ENCODE results near the gene DPYSL5. TPM values are rescaled to one million over a fixed set of nuclear protein-coding genes. Genes with fewer than 3 reads are reported as not detected.

The DPYSL5 gene
- total and polyA plus RNA-seq, 10 of the 15 experiments (the other 5 are each of a cell fraction or from before 2014, with no cell fraction given): not detected

GRCh38 chr2:26904839-26905238 is 56.9 kb downstream of the DPYSL5 start:
- ChIA-PET POLR2A (no interaction called here), RAD21 (ENCODE audit: unreplicated experiment) (no interaction called here), CTCF (interaction anchor here (0.5 to 1.3 kb wide), 3 partner anchors 12 to 106 kb away, joined by 3 to 4 read pairs (median 3); no protein-coding TSS in a partner anchor), SMC1A (ENCODE audit: uncharacterized antibody, unreplicated experiment) (interaction anchor here (0.9 kb wide), 1 partner anchor 16 kb away, joined by 3 read pairs; no protein-coding TSS in a partner anchor)
- Histone ChIP-seq H3K27me3 (replicated peaks in 1 of 2; ENCODE audit: control insufficient read depth in 2 of 2, insufficient read depth in 2 of 2, low read length in 1 of 2) (no peaks in the 10 kb centered on the region; a peak in 1 of 4 replicates), H3K4me1 (ENCODE audit: control insufficient read depth, insufficient read depth, low read length) (peaks cover 5% of the 10 kb centered on the region), H3K4me2 (ENCODE audit: control insufficient read depth, insufficient read depth) (no peak overlapping the region), H3K4me3 (no peak overlapping the region), H3K27ac (ENCODE audit: control insufficient read depth, insufficient read depth) (no peak overlapping the region), H3K9ac (ENCODE audit: control insufficient read depth, insufficient read depth, low read length) (no peak overlapping the region), H3K36me3 (ENCODE audit: control insufficient read depth in 2 of 2, insufficient read depth in 2 of 2, low read length in 1 of 2) (no peaks in the 10 kb centered on the region), H4K20me1 (ENCODE audit: control insufficient read depth, insufficient read depth) (no peaks in the 10 kb centered on the region), H2AFZ (ENCODE audit: control insufficient read depth, low read depth, low read length) (no peak overlapping the region), H3K79me2 (ENCODE audit: control insufficient read depth, insufficient read depth, low read length) (no peaks in the 10 kb centered on the region), H3K9me3 (replicated peaks; ENCODE audit: control insufficient read depth, insufficient read depth, low read length) (no peaks in the 10 kb centered on the region)
- in situ Hi-C loops (cut with MboI) (no loop called here), intact Hi-C loops (cut with micrococcal nuclease; ENCODE audit: unreplicated experiment) (no loop called here)
- FAIRE-seq (no peak), ATAC-seq (peak; percentile 88), DNase-seq (ENCODE audit: low read depth, low spot score) (peak; percentile 24)
- no TSS peak for BruUV-seq (replicated peaks)
- WGBS (ENCODE audit: insufficient coverage, insufficient replicate concordance, low lambda C conversion rate, missing lambda C conversion rate): 18% methylated on average over 2 of the region's 2 CpGs
- no peak for TF ChIP-seq ZNF207 (IDR thresholded peaks at IDR 0.05; ENCODE audit: borderline replicate concordance)
- TF ChIP-seq PKNOX1 (IDR thresholded peaks at IDR 0.05): no peak
- no peak for TF ChIP-seq STAT1 (conservative IDR thresholded peaks at IDR 0.05)
- TF ChIP-seq RFX5 (IDR thresholded peaks at IDR 0.05; ENCODE audit: low read depth, low read length): no peak
- TF ChIP-seq ZBTB40 (IDR thresholded peaks at IDR 0.05; ENCODE audit: borderline replicate concordance): no peak
- no peak for TF ChIP-seq DPF2 (IDR thresholded peaks at IDR 0.05)
- TF ChIP-seq, protein P1, sequence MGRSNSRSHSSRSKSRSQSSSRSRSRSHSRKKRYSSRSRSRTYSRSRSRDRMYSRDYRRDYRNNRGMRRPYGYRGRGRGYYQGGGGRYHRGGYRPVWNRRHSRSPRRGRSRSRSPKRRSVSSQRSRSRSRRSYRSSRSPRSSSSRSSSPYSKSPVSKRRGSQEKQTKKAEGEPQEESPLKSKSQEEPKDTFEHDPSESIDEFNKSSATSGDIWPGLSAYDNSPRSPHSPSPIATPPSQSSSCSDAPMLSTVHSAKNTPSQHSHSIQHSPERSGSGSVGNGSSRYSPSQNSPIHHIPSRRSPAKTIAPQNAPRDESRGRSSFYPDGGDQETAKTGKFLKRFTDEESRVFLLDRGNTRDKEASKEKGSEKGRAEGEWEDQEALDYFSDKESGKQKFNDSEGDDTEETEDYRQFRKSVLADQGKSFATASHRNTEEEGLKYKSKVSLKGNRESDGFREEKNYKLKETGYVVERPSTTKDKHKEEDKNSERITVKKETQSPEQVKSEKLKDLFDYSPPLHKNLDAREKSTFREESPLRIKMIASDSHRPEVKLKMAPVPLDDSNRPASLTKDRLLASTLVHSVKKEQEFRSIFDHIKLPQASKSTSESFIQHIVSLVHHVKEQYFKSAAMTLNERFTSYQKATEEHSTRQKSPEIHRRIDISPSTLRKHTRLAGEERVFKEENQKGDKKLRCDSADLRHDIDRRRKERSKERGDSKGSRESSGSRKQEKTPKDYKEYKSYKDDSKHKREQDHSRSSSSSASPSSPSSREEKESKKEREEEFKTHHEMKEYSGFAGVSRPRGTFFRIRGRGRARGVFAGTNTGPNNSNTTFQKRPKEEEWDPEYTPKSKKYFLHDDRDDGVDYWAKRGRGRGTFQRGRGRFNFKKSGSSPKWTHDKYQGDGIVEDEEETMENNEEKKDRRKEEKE (IDR thresholded peaks at IDR 0.05): no peak
- 0 out of 4 replicates have a peak, but pooled peaks of 1 of the 2 experiments have one; percentile 16 for TF ChIP-seq EP300 (IDR thresholded peaks at IDR 0.05; ENCODE audit: borderline replicate concordance in 1 of 2, control insufficient read depth in 1 of 2, low read depth in 2 of 2, low read length in 2 of 2)
- no peak for TF ChIP-seq E2F8 (IDR thresholded peaks at IDR 0.05; ENCODE audit: low read depth, partially characterized antibody)
- TF ChIP-seq HDAC2 (IDR thresholded peaks at IDR 0.05): no peak
- TF ChIP-seq FOS (IDR thresholded peaks at IDR 0.05; ENCODE audit: borderline replicate concordance, extremely low read depth, insufficient read length): no peak
- no peak for TF ChIP-seq PAX8 (IDR thresholded peaks at IDR 0.05)
- TF ChIP-seq MEF2A (IDR thresholded peaks at IDR 0.05; ENCODE audit: insufficient read depth, low read depth, low read length): no peak
- no peak for TF ChIP-seq SMAD5 (IDR thresholded peaks at IDR 0.05; ENCODE audit: low read depth)

Data from GM12878 (cell line).